ENCODE data around the gene AMN1.

The AMN1 gene

GRCh38 chr12:31634620-31635019 is 94.2 kb downstream of the AMN1 start:
- FAIRE-seq = no peak
- no peak for DNase-seq (ENCODE audit: insufficient read length, low spot score)

- FAIRE-seq (no peak), DNase-seq (ENCODE audit: insufficient read length, low spot score) (no peak)
Observed at GRCh38 chr12:31633464-31633863, 95.4 kb downstream of the AMN1 start.

- DNase-seq (ENCODE audit: insufficient read length, low spot score) = no peak
- FAIRE-seq = no peak
Observed at GRCh38 chr12:31631809-31632208, 97.0 kb downstream of the AMN1 start.

GRCh38 chr12:31631023-31631724 is 97.6 kb downstream of the AMN1 start:
- FAIRE-seq (no peak), DNase-seq (ENCODE audit: insufficient read length, low spot score) (no peak)

GRCh38 chr12:31629756-31630732 is 98.8 kb downstream of the AMN1 start:
- FAIRE-seq (no peak), DNase-seq (ENCODE audit: insufficient read length, low spot score) (no peak)

- FAIRE-seq = no peak
- DNase-seq (ENCODE audit: insufficient read length, low spot score) = no peak
Observed at GRCh38 chr12:31627456-31628054, 101.3 kb downstream of the AMN1 start.

GRCh38 chr12:31626270-31626995 is 102.4 kb downstream of the AMN1 start:
- no peak for FAIRE-seq

GRCh38 chr12:31622038-31622437 is 106.8 kb downstream of the AMN1 start:
- FAIRE-seq (no peak), DNase-seq (ENCODE audit: insufficient read length, low spot score) (no peak)

More at GRCh38 chr12:31626270-31626995, 102.4 kb downstream of the AMN1 start:
- DNase-seq (ENCODE audit: insufficient read length, low spot score) = no peak
